Measurements from ENCODE around the gene KLHL11.

Gene KLHL11

GRCh38 chr17:41823141-41823524, 42.1 kb downstream of the KLHL11 start:
- no peaks in the 10 kb centered on the region for H3K9me3 ChIP-seq (ENCODE audit: control insufficient read depth, low read length)
- no peaks in the 10 kb centered on the region for H3K27me3 ChIP-seq (replicated peaks; ENCODE audit: control insufficient read depth, insufficient read depth, low read length, poor library complexity, severe bottlenecking)
- H3K27ac ChIP-seq (ENCODE audit: insufficient read depth, low read length, poor library complexity, severe bottlenecking), result no peak overlapping the region
- no peaks in the 10 kb centered on the region for H3K36me3 ChIP-seq (ENCODE audit: control insufficient read depth, insufficient read depth, low read length)
- H3K4me1 ChIP-seq (ENCODE audit: control insufficient read depth, insufficient read depth, low read length, poor library complexity, severe bottlenecking), result no peaks in the 10 kb centered on the region
- no peak overlapping the region for H3K4me3 ChIP-seq (ENCODE audit: insufficient read depth, low read depth, low read length, poor library complexity, severe bottlenecking)
- DNase-seq, result no peak

- DNase-seq, result no peak
- Histone ChIP-seq H3K36me3 (ENCODE audit: control insufficient read depth, insufficient read depth, low read length) (no peaks in the 10 kb centered on the region), H3K27me3 (replicated peaks; ENCODE audit: control insufficient read depth, insufficient read depth, low read length, poor library complexity, severe bottlenecking) (no peaks in the 10 kb centered on the region), H3K4me3 (ENCODE audit: insufficient read depth, low read depth, low read length, poor library complexity, severe bottlenecking) (no peak overlapping the region), H3K9me3 (ENCODE audit: control insufficient read depth, low read length) (no peaks in the 10 kb centered on the region), H3K27ac (ENCODE audit: insufficient read depth, low read length, poor library complexity, severe bottlenecking) (no peak overlapping the region), H3K4me1 (ENCODE audit: control insufficient read depth, insufficient read depth, low read length, poor library complexity, severe bottlenecking) (no peaks in the 10 kb centered on the region)
These were observed 42.7 kb downstream of the KLHL11 start for GRCh38 chr17:41822216-41823140.

- Histone ChIP-seq H3K27ac (ENCODE audit: insufficient read depth, low read length, poor library complexity, severe bottlenecking) (no peak overlapping the region), H3K27me3 (replicated peaks; ENCODE audit: control insufficient read depth, insufficient read depth, low read length, poor library complexity, severe bottlenecking) (no peaks in the 10 kb centered on the region), H3K36me3 (ENCODE audit: control insufficient read depth, insufficient read depth, low read length) (no peaks in the 10 kb centered on the region), H3K9me3 (ENCODE audit: control insufficient read depth, low read length) (no peaks in the 10 kb centered on the region), H3K4me1 (ENCODE audit: control insufficient read depth, insufficient read depth, low read length, poor library complexity, severe bottlenecking) (no peaks in the 10 kb centered on the region), H3K4me3 (ENCODE audit: insufficient read depth, low read depth, low read length, poor library complexity, severe bottlenecking) (no peak overlapping the region)
- DNase-seq, result no peak
These were observed 43.4 kb downstream of the KLHL11 start for GRCh38 chr17:41821776-41822175.

GRCh38 chr17:41818024-41818423, 47.2 kb downstream of the KLHL11 start:
- Histone ChIP-seq H3K4me1 (ENCODE audit: control insufficient read depth, insufficient read depth, low read length, poor library complexity, severe bottlenecking) (no peaks in the 10 kb centered on the region), H3K36me3 (ENCODE audit: control insufficient read depth, insufficient read depth, low read length) (no peaks in the 10 kb centered on the region), H3K4me3 (ENCODE audit: insufficient read depth, low read depth, low read length, poor library complexity, severe bottlenecking) (no peak overlapping the region), H3K27me3 (replicated peaks; ENCODE audit: control insufficient read depth, insufficient read depth, low read length, poor library complexity, severe bottlenecking) (no peaks in the 10 kb centered on the region), H3K27ac (ENCODE audit: insufficient read depth, low read length, poor library complexity, severe bottlenecking) (no peak overlapping the region), H3K9me3 (ENCODE audit: control insufficient read depth, low read length) (no peaks in the 10 kb centered on the region)
- DNase-seq, result no peak

- Histone ChIP-seq H3K27ac (ENCODE audit: insufficient read depth, low read length, poor library complexity, severe bottlenecking) (no peak overlapping the region), H3K36me3 (ENCODE audit: control insufficient read depth, insufficient read depth, low read length) (no peaks in the 10 kb centered on the region), H3K4me3 (ENCODE audit: insufficient read depth, low read depth, low read length, poor library complexity, severe bottlenecking) (no peak overlapping the region), H3K9me3 (ENCODE audit: control insufficient read depth, low read length) (no peaks in the 10 kb centered on the region), H3K27me3 (replicated peaks; ENCODE audit: control insufficient read depth, insufficient read depth, low read length, poor library complexity, severe bottlenecking) (no peaks in the 10 kb centered on the region), H3K4me1 (ENCODE audit: control insufficient read depth, insufficient read depth, low read length, poor library complexity, severe bottlenecking) (peaks cover 12% of the 10 kb centered on the region)
- DNase-seq, result no peak
These were observed 48.4 kb downstream of the KLHL11 start for GRCh38 chr17:41816637-41817320.

GRCh38 chr17:41814195-41814594, 51.0 kb downstream of the KLHL11 start:
- Histone ChIP-seq H3K27me3 (replicated peaks; ENCODE audit: control insufficient read depth, insufficient read depth, low read length, poor library complexity, severe bottlenecking) (no peaks in the 10 kb centered on the region), H3K36me3 (ENCODE audit: control insufficient read depth, insufficient read depth, low read length) (no peaks in the 10 kb centered on the region), H3K4me3 (ENCODE audit: insufficient read depth, low read depth, low read length, poor library complexity, severe bottlenecking) (no peak overlapping the region), H3K9me3 (ENCODE audit: control insufficient read depth, low read length) (no peaks in the 10 kb centered on the region), H3K27ac (ENCODE audit: insufficient read depth, low read length, poor library complexity, severe bottlenecking) (no peak overlapping the region), H3K4me1 (ENCODE audit: control insufficient read depth, insufficient read depth, low read length, poor library complexity, severe bottlenecking) (peaks cover 24% of the 10 kb centered on the region)
- DNase-seq, result no peak

- no peak overlapping the region for H3K27ac ChIP-seq (ENCODE audit: insufficient read depth, low read length, poor library complexity, severe bottlenecking)
- no peak overlapping the region for H3K4me3 ChIP-seq (ENCODE audit: insufficient read depth, low read depth, low read length, poor library complexity, severe bottlenecking)
- H3K36me3 ChIP-seq (ENCODE audit: control insufficient read depth, insufficient read depth, low read length), result no peaks in the 10 kb centered on the region
- no peaks in the 10 kb centered on the region for H3K9me3 ChIP-seq (ENCODE audit: control insufficient read depth, low read length)
- no peaks in the 10 kb centered on the region for H3K27me3 ChIP-seq (replicated peaks; ENCODE audit: control insufficient read depth, insufficient read depth, low read length, poor library complexity, severe bottlenecking)
- no peak for DNase-seq
- H3K4me1 ChIP-seq (ENCODE audit: control insufficient read depth, insufficient read depth, low read length, poor library complexity, severe bottlenecking), result peaks cover 24% of the 10 kb centered on the region
These were observed 51.5 kb downstream of the KLHL11 start for GRCh38 chr17:41813699-41814124.

GRCh38 chr17:41813152-41813680, 52.0 kb downstream of the KLHL11 start:
- no peak for DNase-seq
- H3K36me3 ChIP-seq (ENCODE audit: control insufficient read depth, insufficient read depth, low read length), result no peaks in the 10 kb centered on the region
- H3K9me3 ChIP-seq (ENCODE audit: control insufficient read depth, low read length), result no peaks in the 10 kb centered on the region
- H3K27me3 ChIP-seq (replicated peaks; ENCODE audit: control insufficient read depth, insufficient read depth, low read length, poor library complexity, severe bottlenecking), result no peaks in the 10 kb centered on the region
- H3K4me3 ChIP-seq (ENCODE audit: insufficient read depth, low read depth, low read length, poor library complexity, severe bottlenecking), result no peak overlapping the region
- H3K27ac ChIP-seq (ENCODE audit: insufficient read depth, low read length, poor library complexity, severe bottlenecking), result no peak overlapping the region
- H3K4me1 ChIP-seq (ENCODE audit: control insufficient read depth, insufficient read depth, low read length, poor library complexity, severe bottlenecking), result peaks cover 24% of the 10 kb centered on the region

- peak within 1 kb of the TSS; percentile 68 for H3K4me3 ChIP-seq (ENCODE audit: insufficient read depth, low read depth, low read length, poor library complexity, severe bottlenecking)
- no peaks in the 10 kb centered on the region for H3K9me3 ChIP-seq (ENCODE audit: control insufficient read depth, low read length)
- no peaks in the 10 kb centered on the region for H3K27me3 ChIP-seq (replicated peaks; ENCODE audit: control insufficient read depth, insufficient read depth, low read length, poor library complexity, severe bottlenecking)
- H3K4me1 ChIP-seq (ENCODE audit: control insufficient read depth, insufficient read depth, low read length, poor library complexity, severe bottlenecking), result peaks cover 24% of the 10 kb centered on the region
- H3K27ac ChIP-seq (ENCODE audit: insufficient read depth, low read length, poor library complexity, severe bottlenecking), result peak within 1 kb of the TSS; percentile 42
- DNase-seq, result no peak
- no peaks in the 10 kb centered on the region for H3K36me3 ChIP-seq (ENCODE audit: control insufficient read depth, insufficient read depth, low read length)
These were observed 52.7 kb downstream of the KLHL11 start, which contains the start of gene FKBP10 for GRCh38 chr17:41812381-41813151. TSS of gene FKBP10 (plus strand) at chr17:41813004. CDS start at chr17:41813035, 31 bp downstream.
